H1 (cell line): ENCODE data around the gene RAD50. TPM values are rescaled to one million over a fixed set of nuclear protein-coding genes. Genes with fewer than 3 reads are reported as not detected.

Experiments
- CTCF ChIA-PET: fragments of 300-600 bp; sonication (Branson Sonifier 250); formaldehyde crosslinking; loops from one replicate; lab custom pipeline; 2021; ENCODE audit not compliant: partially characterized antibody; lab: Charles Lee
- POLR2A ChIA-PET: fragments of 300-600 bp; sonication (Branson Sonifier 250); formaldehyde crosslinking; loops from one replicate; lab custom pipeline; 2021; ENCODE audit warnings: inconsistent platforms; ENCODE audit not compliant: partially characterized antibody; lab: Charles Lee
- DNase-seq, 2 experiments: peaks; one replicate each; pipeline versions ENCODE4 v3.0.0 to v3.0.0-alpha.2; 2010 to 2022; ENCODE audit warnings: low spot score in 2 of 2, low read depth in 1 of 2, mixed read lengths in 1 of 2
- FAIRE-seq: peaks from 2 replicates; lab custom pipeline; 2011; peaks lifted over from hg19 to GRCh38; lab: Jason Lieb, UNC
- H2AFZ ChIP-seq: 2 replicates; pipeline ENCODE4 v1.8.1; 2012; ENCODE audit warnings: low read length, inconsistent platforms
- H2AK5ac ChIP-seq: 2 replicates; pipeline ENCODE4 v1.6.1; 2013; ENCODE audit warnings: low read depth, low read length
- H2BK120ac ChIP-seq: replicated peaks from 2 replicates; pipeline ENCODE3; 2013; ENCODE audit warnings: low read depth, low read length, inconsistent platforms
- H2BK12ac ChIP-seq: 2 replicates; pipeline ENCODE4 v1.6.1; 2013; ENCODE audit warnings: low read depth, low read length
- H2BK15ac ChIP-seq: 2 replicates; pipeline ENCODE4 v1.6.1; 2013; ENCODE audit warnings: low read length
- H2BK20ac ChIP-seq: 2 replicates; pipeline ENCODE4 v1.6.1; 2013; ENCODE audit warnings: low read length
- H2BK5ac ChIP-seq: 2 replicates; pipeline ENCODE4 v1.6.1; 2013; ENCODE audit warnings: low read depth, low read length
- H3K14ac ChIP-seq: 2 replicates; pipeline ENCODE4 v1.6.1; 2013; ENCODE audit warnings: inconsistent platforms; ENCODE audit not compliant: insufficient read length
- H3K18ac ChIP-seq: 2 replicates; pipeline ENCODE4 v1.6.1; 2013; ENCODE audit warnings: low read length; ENCODE audit errors: extremely low read depth
- H3K23ac ChIP-seq: 2 replicates; pipeline ENCODE4 v1.6.1; 2013; ENCODE audit warnings: inconsistent platforms; ENCODE audit not compliant: insufficient read length
- H3K23me2 ChIP-seq: 2 replicates; pipeline ENCODE4 v1.6.1; 2013; ENCODE audit warnings: low read depth, low read length
- H3K27ac ChIP-seq: 2 replicates; pipeline ENCODE4 v1.6.1; 2011; ENCODE audit warnings: low read depth, low read length, inconsistent platforms
- H3K27me3 ChIP-seq, 4 experiments: replicated peaks in 1 of 4; 1 replicate in 1 of 4; 2 replicates in 3 of 4; pipeline versions ENCODE4 v1.6.1 to v1.8.1; 2011 to 2013; ENCODE audit warnings: low read length in 3 of 4, mild to moderate bottlenecking in 3 of 4, inconsistent platforms in 2 of 4, mixed read lengths in 2 of 4, moderate library complexity in 1 of 4; ENCODE audit not compliant: control insufficient read depth in 3 of 4, insufficient read depth in 3 of 4; ENCODE audit errors: extremely low read depth in 1 of 4
- H3K36me3 ChIP-seq, 4 experiments: 2 replicates each; pipeline versions ENCODE4 v1.6.1 to v1.8.1; 2011 to 2013; ENCODE audit warnings: mild to moderate bottlenecking in 4 of 4, low read length in 3 of 4, moderate library complexity in 2 of 4, control low read depth in 1 of 4, inconsistent platforms in 1 of 4; ENCODE audit not compliant: insufficient read depth in 4 of 4, control insufficient read depth in 2 of 4
- H3K4ac ChIP-seq: replicated peaks from 2 replicates; pipeline ENCODE3; 2013; ENCODE audit warnings: low read length, low read depth, mixed read lengths, inconsistent platforms; ENCODE audit not compliant: insufficient read length
- H3K4me1 ChIP-seq, 4 experiments: replicated peaks in 1 of 4; 1 replicate in 1 of 4; 2 replicates in 3 of 4; pipeline versions ENCODE4 v1.6.1 to v1.8.1; 2011 to 2013; ENCODE audit warnings: low read length in 3 of 4, inconsistent platforms in 2 of 4, mixed read lengths in 1 of 4; ENCODE audit not compliant: insufficient read depth in 4 of 4, control insufficient read depth in 3 of 4
- H3K4me2 ChIP-seq, 2 experiments: 2 replicates each; pipeline versions ENCODE4 v1.6.1 to v1.8.1; 2011 to 2013; ENCODE audit warnings: low read depth in 2 of 2, low read length in 2 of 2, control low read depth in 1 of 2, inconsistent platforms in 1 of 2, mild to moderate bottlenecking in 1 of 2; ENCODE audit not compliant: insufficient read depth in 1 of 2
- H3K4me3 ChIP-seq, 4 experiments: fragments of 200-600, 300-600 bp in 1 of 4; sonication (generic), shearing (Covaris generic), sonication (Bioruptor Twin) in 1 of 4; 2 replicates each; pipeline versions ENCODE4 v1.5.1 to v1.8.1; 2011 to 2016; ENCODE audit warnings: low read length in 4 of 4, low read depth in 3 of 4, control low read depth in 2 of 4, inconsistent platforms in 2 of 4, mild to moderate bottlenecking in 2 of 4, mixed read lengths in 1 of 4, moderate library complexity in 1 of 4; ENCODE audit not compliant: insufficient read depth in 2 of 4; ENCODE audit errors: extremely low read depth in 1 of 4
- H3K56ac ChIP-seq: replicated peaks from 2 replicates; pipeline ENCODE3; 2013; ENCODE audit warnings: low read depth, mild to moderate bottlenecking, mixed read lengths, low read length, inconsistent platforms; ENCODE audit not compliant: insufficient read length
- H3K79me1 ChIP-seq: 2 replicates; pipeline ENCODE4 v1.6.1; 2013; ENCODE audit warnings: low read depth, low read length, control low read depth
- H3K79me2 ChIP-seq, 2 experiments: 2 replicates each; pipeline versions ENCODE4 v1.6.1 to v1.8.1; 2012 to 2013; ENCODE audit warnings: low read length in 2 of 2, mild to moderate bottlenecking in 2 of 2, inconsistent platforms in 1 of 2; ENCODE audit not compliant: insufficient read depth in 2 of 2, control insufficient read depth in 1 of 2
- H3K9ac ChIP-seq, 4 experiments: replicated peaks in 1 of 4; 1 replicate in 1 of 4; 2 replicates in 3 of 4; pipeline versions ENCODE4 v1.6.1 to v1.8.1; 2011 to 2013; ENCODE audit warnings: low read depth in 3 of 4, low read length in 3 of 4, control low read depth in 2 of 4, mild to moderate bottlenecking in 2 of 4, moderate library complexity in 2 of 4, inconsistent platforms in 1 of 4; ENCODE audit errors: extremely low read depth in 1 of 4
- H3K9me3 ChIP-seq, 2 experiments: 2 replicates each; pipeline versions ENCODE4 v1.6.1 to v1.8.1; 2012 to 2013; ENCODE audit warnings: mild to moderate bottlenecking in 2 of 2, moderate library complexity in 2 of 2, control low read depth in 1 of 2, inconsistent platforms in 1 of 2, low read depth in 1 of 2, low read length in 1 of 2, mixed read lengths in 1 of 2; ENCODE audit not compliant: insufficient read depth in 2 of 2
- H4K20me1 ChIP-seq, 2 experiments: replicated peaks in 1 of 2; 2 replicates each; pipeline versions ENCODE3 to v1.8.1; 2011 to 2013; ENCODE audit warnings: inconsistent platforms in 2 of 2, low read length in 2 of 2, mild to moderate bottlenecking in 1 of 2; ENCODE audit not compliant: insufficient read depth in 2 of 2, control insufficient read depth in 1 of 2
- H4K5ac ChIP-seq: 2 replicates; pipeline ENCODE4 v1.6.1; 2013; ENCODE audit warnings: low read length, low read depth, mixed read lengths, inconsistent platforms; ENCODE audit not compliant: insufficient read length
- H4K8ac ChIP-seq: 2 replicates; pipeline ENCODE4 v1.8.0; 2013; ENCODE audit warnings: mild to moderate bottlenecking, moderate library complexity, low read length, inconsistent platforms; ENCODE audit not compliant: insufficient read depth; ENCODE audit errors: extremely low read depth
- H4K91ac ChIP-seq: replicated peaks from 2 replicates; pipeline ENCODE3; 2013; ENCODE audit warnings: low read length, mixed read lengths, inconsistent platforms; ENCODE audit not compliant: insufficient read length
- ATF3 ChIP-seq: IDR thresholded peaks from 2 replicates; pipeline ENCODE4 v1.6.1; 2011; ENCODE audit warnings: low read depth, mild to moderate bottlenecking, low read length; ENCODE audit not compliant: insufficient read depth
- CHD1 ChIP-seq: IDR thresholded peaks from 2 replicates; pipeline ENCODE4 v1.6.1; 2012; ENCODE audit warnings: low read depth, low read length, improper control_type of control experiment
- GABPA ChIP-seq: IDR thresholded peaks from 2 replicates; pipeline ENCODE4 v1.6.1; 2011; ENCODE audit warnings: mild to moderate bottlenecking, low read length, moderate library complexity, borderline replicate concordance; ENCODE audit not compliant: insufficient read depth
- JUN ChIP-seq: IDR thresholded peaks from 2 replicates; pipeline ENCODE4 v1.6.1; 2011; ENCODE audit warnings: low read depth, mild to moderate bottlenecking, improper control_type of control experiment, low read length
- KDM1A ChIP-seq: fragments of 200-600, 300-600 bp; sonication (generic); IDR thresholded peaks from 2 replicates; pipeline ENCODE4 v1.7.1; 2016; ENCODE audit warnings: mild to moderate bottlenecking, low read length, borderline replicate concordance
- KDM5A ChIP-seq: fragments of 200-600 bp; IDR thresholded peaks from 2 replicates; pipeline ENCODE4 v1.7.1; 2012; ENCODE audit warnings: mild to moderate bottlenecking, low read length, inconsistent platforms, mixed read lengths
- MAFK ChIP-seq: IDR thresholded peaks from 2 replicates; pipeline ENCODE4 v1.6.1; 2012; ENCODE audit warnings: low read depth, mild to moderate bottlenecking, improper control_type of control experiment, low read length
- MAX ChIP-seq: IDR thresholded peaks from 2 replicates; pipeline ENCODE4 v1.6.1; 2012; ENCODE audit warnings: inconsistent platforms
- RAD21 ChIP-seq, 2 experiments: IDR thresholded peaks in 1 of 2; conservative IDR thresholded peaks in 1 of 2; 2 replicates each; pipeline ENCODE4 v1.6.1; 2011; ENCODE audit warnings: low read depth in 2 of 2, low read length in 2 of 2, improper control_type of control experiment in 1 of 2, inconsistent platforms in 1 of 2, mild to moderate bottlenecking in 1 of 2, moderate library complexity in 1 of 2
- RFX5 ChIP-seq: IDR thresholded peaks from 2 replicates; pipeline ENCODE4 v1.6.1; 2011; ENCODE audit warnings: low read depth, low read length, improper control_type of control experiment, borderline replicate concordance
- SAP30 ChIP-seq: fragments of 300-600 bp; sonication (generic); IDR thresholded peaks from 2 replicates; pipeline ENCODE4 v1.7.1; 2012; ENCODE audit warnings: low read length, moderate library complexity, mild to moderate bottlenecking, inconsistent platforms; ENCODE audit not compliant: insufficient read depth, insufficient replicate concordance
- SRF ChIP-seq: IDR thresholded peaks from 2 replicates; pipeline ENCODE4 v1.6.1; 2011; ENCODE audit warnings: mild to moderate bottlenecking, low read depth, low read length, moderate library complexity
- TAF7 ChIP-seq: optimal IDR thresholded peaks from 2 replicates; pipeline ENCODE3; 2011; ENCODE audit warnings: low read depth, mild to moderate bottlenecking, inconsistent platforms, low read length, moderate library complexity, borderline replicate concordance
- WGBS, 2 experiments: shearing (Covaris generic) in 1 of 2; methylation state at CpG; one replicate each; pipeline versions ENCODE4 v1.1.6 to v1.1.7; 2013 to 2015; ENCODE audit warnings: low lambda C conversion rate in 2 of 2, mixed read lengths in 2 of 2, inconsistent platforms in 1 of 2, low coverage in 1 of 2, missing lambda C conversion rate in 1 of 2; ENCODE audit not compliant: insufficient replicate concordance in 2 of 2, insufficient coverage in 1 of 2, insufficient read length in 1 of 2; ENCODE audit errors: extremely low coverage in 1 of 2, missing lambda C conversion rate in 1 of 2; 5-methylcytosine and 5-hydroxymethylcytosine counted together
- polyA plus RNA-seq, 7 experiments: library from polyadenylated mRNA; depleted of rRNA in 3 of 7; stranded (reverse) in 5 of 7; unstranded in 2 of 7; fragments of >200 nt in 5 of 7; fragments of 200-250 nt in 2 of 7; gene quantifications; 1 replicate in 5 of 7; 2 replicates in 1 of 7; 4 replicates in 1 of 7; pipeline versions ENCODE4 v1.2.1 to v1.2.3, GENCODE V29; 2011 to 2013; ENCODE audit warnings: missing spikeins in 2 of 7, mixed read lengths in 2 of 7
- total RNA-seq: library from RNA; stranded (reverse); fragmentation: NEBNext Ultra II Directional; extraction: Animal tissue kit (Norgen Biotek cat#: 25700); gene quantifications from 2 replicates; pipeline ENCODE4 v1.2.1, GENCODE V29; 2021

The RAD50 gene
- total and polyA plus RNA-seq, 2 of the 8 experiments (the other 6 are each of a cell fraction or from before 2014, with no cell fraction given): 10.1 to 39.4 TPM

GRCh38 chr5:132662004-132662401, 105.2 kb downstream of the RAD50 start:
- Histone ChIP-seq H3K27ac (no peak overlapping the region), H3K27me3 (peaks cover 3 to 9% (median 8%) of the 10 kb centered on the region in 4 experiments; a peak in 6 of 7 replicates), H4K91ac (no peak overlapping the region), H3K56ac (no peak overlapping the region), H3K23me2 (no peaks in the 10 kb centered on the region), H2BK12ac (no peak overlapping the region), H2BK120ac (no peak overlapping the region), H2BK15ac (no peak overlapping the region), H3K14ac (no peak overlapping the region), H2AFZ (no peak overlapping the region), H3K9ac (no peak overlapping the region), H3K18ac (no peak overlapping the region), H3K4me3 (no peak overlapping the region), H3K9me3 (no peaks in the 10 kb centered on the region), H3K4me2 (no peak overlapping the region), H2AK5ac (no peak overlapping the region), H3K23ac (no peak overlapping the region), H4K20me1 (no peaks in the 10 kb centered on the region), H2BK20ac (no peak overlapping the region), H4K8ac (no peak overlapping the region), H3K79me1 (no peaks in the 10 kb centered on the region), H2BK5ac (no peak overlapping the region), H4K5ac (no peak overlapping the region), H3K36me3 (no peaks in the 10 kb centered on the region), H3K4ac (no peak overlapping the region), H3K79me2 (no peaks in the 10 kb centered on the region), H3K4me1 (peaks cover 0 to 3% (median 0%) of the 10 kb centered on the region in 4 experiments; a peak in 1 of 7 replicates)
- POLR2A ChIA-PET: interaction anchor here (1.1 kb wide), 1 partner anchor 14 kb away, joined by 3 read pairs; no protein-coding TSS in a partner anchor
- no peak for DNase-seq
- WGBS, 2 experiments: 91% methylated on average over 9 of the region's 9 CpGs; no CpG with 5 or more reads in 1 of the 2 experiments
- FAIRE-seq: no peak
- CTCF ChIA-PET: interaction anchor here (0.7 to 1.4 kb wide), 4 partner anchors 8 to 158 kb away, joined by 3 to 5 read pairs (median 4); no protein-coding TSS in a partner anchor
- TF ChIP-seq JUN (no peak), KDM1A (no peak), MAFK (no peak), ATF3 (no peak), CHD1 (no peak), RFX5 (no peak), MAX (no peak), GABPA (no peak), TAF7 (no peak), KDM5A (no peak), SAP30 (no peak), SRF (no peak), RAD21 (IDR thresholded peaks at IDR 0.05 in 1 of 2, conservative IDR thresholded peaks at IDR 0.05 in 1 of 2; ENCODE audit: low read depth in 2 of 2, low read length in 2 of 2) (no peak)
